Activated naive CD4-positive, alpha-beta T cell treated with anti-CD3 and anti-CD28 coated beads, Interleukin-2, amount 10 ng/mL, durations not matched to agents 7 days and 5 days (primary cell): Measurements from ENCODE around the gene ARHGEF35.
"Not testable (repeated sequence)": the region's sequence is repeated elsewhere in the genome, so short reads cannot be mapped to it uniquely, and the experiment has no call there.

Source experiments
- CTCF ChIA-PET: fragments of 350-600 bp; sonication (Branson Sonifier 250); formaldehyde crosslinking; loops from one replicate; lab custom pipeline; 2021; ENCODE audit warnings: antibody characterized with exemption; lab: Charles Lee
- DNase-seq: peaks from one replicate; pipeline ENCODE4 v3.0.0-alpha.2; 2020
- H3K27ac Mint-ChIP-seq: one replicate; pipeline ENCODE4 v1.8.0; 2021; ENCODE audit warnings: mild to moderate bottlenecking, moderate library complexity, mixed read lengths
- H3K27me3 Mint-ChIP-seq: one replicate; pipeline ENCODE4 v1.8.0; 2021; ENCODE audit warnings: mild to moderate bottlenecking, mixed read lengths
- H3K36me3 Mint-ChIP-seq: one replicate; pipeline ENCODE4 v1.8.0; 2021; ENCODE audit warnings: mixed read lengths
- H3K4me1 Mint-ChIP-seq: one replicate; pipeline ENCODE4 v1.8.0; 2021; ENCODE audit warnings: mixed read lengths
- H3K4me3 Mint-ChIP-seq: one replicate; pipeline ENCODE4 v1.8.0; 2021; ENCODE audit warnings: mild to moderate bottlenecking, moderate library complexity, mixed read lengths
- H3K9me3 Mint-ChIP-seq: one replicate; pipeline ENCODE4 v1.8.0; 2021; ENCODE audit warnings: mixed read lengths

Gene ARHGEF35

DNA sequence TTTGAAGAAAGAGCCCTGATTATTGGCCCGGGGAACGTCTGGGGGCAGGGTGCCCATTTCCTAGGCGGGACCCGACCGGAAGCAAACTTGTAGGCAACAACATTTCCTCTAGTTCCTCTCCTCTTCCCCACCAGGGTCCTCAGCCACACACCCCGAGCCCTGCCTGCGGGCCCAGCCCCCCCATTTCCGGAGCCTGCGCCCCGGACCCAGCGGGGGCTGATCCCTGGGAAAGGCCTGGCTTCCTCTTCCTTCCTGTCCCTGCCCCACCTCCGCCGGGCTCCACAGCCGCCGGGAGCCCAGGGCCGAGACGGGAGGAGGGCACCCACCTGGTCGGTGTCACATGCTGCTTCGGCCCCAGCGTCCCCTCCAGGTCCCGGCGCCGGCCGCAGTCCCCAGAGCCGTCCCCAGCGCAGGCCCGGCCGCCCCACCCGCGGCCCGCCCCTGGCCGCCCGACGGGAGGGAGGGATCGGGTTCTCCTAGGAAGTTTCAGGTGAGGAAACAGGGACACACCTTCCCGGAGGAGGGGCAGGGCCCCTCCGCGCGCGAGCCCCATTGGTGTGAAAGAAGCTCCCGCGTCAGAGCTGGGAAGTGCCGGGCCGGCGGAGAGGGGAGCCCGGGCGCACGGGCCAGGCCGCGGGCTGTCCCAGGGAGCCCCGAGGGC is at the start of gene ARHGEF35:
TSS of gene ARHGEF35 (minus strand) at position 622 of the 661 bp plus-strand sequence. CDS start 7,450 bp downstream, outside the sequence.
- peak within 1 kb of the TSS; percentile 74 for H3K4me3 Mint-ChIP-seq

DNA sequence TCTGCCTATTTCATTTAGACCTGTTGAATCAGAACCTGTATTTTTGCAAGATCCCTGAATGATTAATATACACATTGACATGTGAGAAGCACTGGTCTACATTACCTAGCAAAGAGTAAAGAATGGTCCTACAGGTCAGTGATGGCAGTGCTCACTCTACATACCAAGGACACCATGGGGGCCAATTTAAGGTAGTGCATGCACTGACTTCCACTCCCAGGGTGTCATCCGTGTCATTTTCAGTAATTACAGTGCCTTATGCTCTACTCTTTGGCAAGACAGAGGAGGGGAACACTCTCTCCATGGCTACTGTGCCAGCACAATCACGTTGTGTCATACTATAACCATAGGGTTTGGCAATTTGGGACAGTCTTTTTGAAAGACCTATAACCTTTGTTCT is 49.7 kb upstream of the ARHGEF35 start:
- H3K36me3 Mint-ChIP-seq, H3K9me3 Mint-ChIP-seq, CTCF ChIA-PET, DNase-seq, H3K27me3 Mint-ChIP-seq, H3K4me3 Mint-ChIP-seq, H3K4me1 Mint-ChIP-seq, H3K27ac Mint-ChIP-seq: not testable (repeated sequence)

More for the DNA sequence above, at the start of gene ARHGEF35:
- peak; percentile 48 for DNase-seq
- Mint-ChIP-seq H3K4me1 (peaks cover 16% of the 10 kb centered on the region), H3K27ac (peak within 1 kb of the TSS; percentile 86)
- H3K27me3 Mint-ChIP-seq, H3K36me3 Mint-ChIP-seq, CTCF ChIA-PET, H3K9me3 Mint-ChIP-seq: not testable (repeated sequence)

DNA sequence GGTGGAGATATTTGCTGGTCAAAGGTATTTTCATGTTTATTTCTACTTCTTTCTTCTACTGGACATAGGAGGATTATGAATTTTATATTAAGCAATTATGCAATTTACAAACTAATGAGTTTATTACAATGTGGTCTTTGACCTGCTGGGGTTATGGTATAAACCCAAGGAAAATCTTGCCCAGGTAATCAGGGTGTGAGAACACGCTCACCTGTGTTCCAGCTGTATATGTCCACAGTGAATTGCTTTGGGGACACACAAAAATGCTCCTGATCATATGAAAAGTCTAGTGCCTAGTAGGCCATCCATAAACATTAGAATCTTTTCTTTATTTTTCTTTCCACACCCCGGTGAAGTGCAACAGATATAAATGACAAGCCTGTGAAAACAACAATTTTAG is 43.7 kb upstream of the ARHGEF35 start, which contains the start of gene OR2A42:
TSS of gene OR2A42 (minus strand) at position 241 of the 400 bp plus-strand sequence. CDS start 6,762 bp downstream, outside the sequence.
- H3K27ac Mint-ChIP-seq, DNase-seq, H3K4me3 Mint-ChIP-seq, CTCF ChIA-PET, H3K36me3 Mint-ChIP-seq, H3K9me3 Mint-ChIP-seq, H3K27me3 Mint-ChIP-seq, H3K4me1 Mint-ChIP-seq: not testable (repeated sequence)

DNA sequence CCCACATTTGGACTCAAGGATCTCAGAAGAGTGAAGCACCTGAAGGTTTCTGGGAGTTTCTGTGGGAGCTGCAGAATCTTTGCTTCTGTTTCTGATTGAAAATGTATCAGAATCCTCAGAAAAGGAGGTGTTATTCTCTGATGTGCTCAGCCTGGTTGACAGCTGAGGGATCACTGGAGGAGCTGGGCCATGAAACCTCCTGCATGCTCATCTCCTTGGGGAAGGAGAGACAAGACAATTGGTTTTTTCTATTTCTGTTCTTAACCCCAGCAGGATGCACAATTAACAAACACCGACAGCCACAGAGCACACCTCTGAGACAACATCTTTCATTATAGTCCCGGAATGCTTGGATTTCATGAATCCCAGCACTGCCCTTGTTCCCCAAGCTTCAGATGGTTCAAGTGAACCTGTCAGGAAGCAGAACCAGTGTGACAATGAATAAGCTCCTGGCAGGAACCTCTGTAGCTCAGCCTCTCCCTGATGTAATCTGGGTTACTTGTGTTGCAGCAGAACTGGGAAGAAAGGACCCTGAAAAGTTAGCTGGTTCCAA is 43.0 kb upstream of the ARHGEF35 start:
- H3K36me3 Mint-ChIP-seq, H3K4me3 Mint-ChIP-seq, H3K27me3 Mint-ChIP-seq, H3K27ac Mint-ChIP-seq, H3K4me1 Mint-ChIP-seq, CTCF ChIA-PET, H3K9me3 Mint-ChIP-seq, DNase-seq: not testable (repeated sequence)

DNA sequence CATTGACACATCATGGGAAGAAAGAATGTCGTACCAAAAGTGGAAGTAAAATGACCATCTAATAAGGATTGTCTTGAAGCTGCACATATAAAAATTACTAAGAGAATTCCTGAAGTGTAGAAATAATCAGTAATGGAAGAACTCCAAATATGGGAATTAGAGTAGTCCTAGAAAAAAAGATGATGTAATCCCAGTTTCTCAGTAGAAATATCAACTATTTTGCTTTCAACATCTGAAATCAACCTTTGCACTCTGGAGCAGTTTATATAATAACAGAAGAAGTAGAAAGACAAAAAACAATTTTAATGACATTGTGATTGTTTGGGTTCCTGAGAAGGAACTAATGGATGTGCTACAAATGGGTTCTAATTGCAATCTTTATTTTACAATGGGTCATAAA is 37.4 kb upstream of the ARHGEF35 start:
- DNase-seq, H3K4me1 Mint-ChIP-seq, H3K27ac Mint-ChIP-seq, H3K9me3 Mint-ChIP-seq, CTCF ChIA-PET, H3K27me3 Mint-ChIP-seq, H3K4me3 Mint-ChIP-seq, H3K36me3 Mint-ChIP-seq: not testable (repeated sequence)

DNA sequence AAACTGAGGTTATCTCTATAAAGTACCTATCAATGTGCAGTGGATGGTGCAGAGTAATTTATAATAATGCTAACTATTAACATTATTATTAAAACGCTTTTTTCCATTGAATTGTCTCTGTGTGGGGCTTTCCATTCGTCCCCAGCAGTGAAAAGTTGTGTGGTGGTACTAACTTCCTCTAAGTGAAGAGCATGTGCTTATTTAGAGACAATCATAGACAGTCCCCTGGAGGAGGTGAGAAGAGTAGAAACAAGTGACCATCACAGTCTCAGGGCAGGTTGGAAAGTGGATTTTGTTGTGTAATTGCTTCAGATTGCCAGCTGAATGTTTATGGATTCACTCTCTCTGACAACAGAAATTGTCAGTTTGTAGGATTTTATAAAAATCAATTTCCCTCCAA is 35.4 kb upstream of the ARHGEF35 start:
- not testable (repeated sequence) for H3K4me1 Mint-ChIP-seq

DNA sequence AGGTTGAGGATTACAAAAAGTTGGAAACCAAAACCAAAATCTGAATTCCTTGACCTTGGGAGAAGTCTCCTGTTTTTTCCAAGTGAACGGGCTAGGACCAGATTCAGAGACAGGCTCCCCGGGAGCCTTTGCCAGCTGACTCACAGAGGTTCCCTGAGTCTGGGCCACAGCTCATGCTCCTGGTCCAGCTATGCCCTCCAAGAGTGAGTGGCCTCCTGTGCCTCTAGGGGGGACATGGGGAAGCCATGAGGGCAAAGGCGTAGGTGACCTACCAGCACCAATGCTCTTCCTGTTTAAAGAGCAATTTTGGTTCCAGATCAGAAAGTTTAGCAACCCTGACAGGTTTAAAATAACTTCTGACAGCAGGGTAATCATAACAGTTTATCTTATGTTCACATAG is 33.2 kb upstream of the ARHGEF35 start:
- H3K4me3 Mint-ChIP-seq, CTCF ChIA-PET, H3K27ac Mint-ChIP-seq, H3K36me3 Mint-ChIP-seq, DNase-seq, H3K27me3 Mint-ChIP-seq, H3K9me3 Mint-ChIP-seq, H3K4me1 Mint-ChIP-seq: not testable (repeated sequence)

More for the DNA sequence above, 35.4 kb upstream of the ARHGEF35 start:
- DNase-seq, H3K36me3 Mint-ChIP-seq, H3K27me3 Mint-ChIP-seq, H3K4me3 Mint-ChIP-seq, CTCF ChIA-PET, H3K9me3 Mint-ChIP-seq, H3K27ac Mint-ChIP-seq: not testable (repeated sequence)

DNA sequence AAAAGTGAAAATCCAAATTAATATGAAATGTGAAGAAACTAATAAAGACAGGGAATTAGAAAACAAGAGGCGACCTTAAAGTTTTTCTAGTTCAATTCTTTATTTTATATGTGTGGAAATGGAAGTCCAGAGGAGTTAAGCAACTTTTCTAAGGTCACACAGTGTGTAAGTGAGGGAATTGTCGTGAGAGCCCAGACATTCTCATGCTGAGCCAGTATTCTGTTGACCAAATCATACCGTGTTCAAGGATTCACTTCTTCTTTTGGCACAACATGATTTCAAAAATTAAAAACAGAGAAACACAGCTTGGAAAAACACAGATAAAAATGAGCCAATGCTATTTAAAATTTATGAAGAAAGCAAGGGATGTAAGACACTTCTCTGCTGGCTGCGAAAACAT is 31.2 kb upstream of the ARHGEF35 start:
- H3K36me3 Mint-ChIP-seq, H3K4me3 Mint-ChIP-seq, DNase-seq, CTCF ChIA-PET, H3K27me3 Mint-ChIP-seq, H3K27ac Mint-ChIP-seq, H3K9me3 Mint-ChIP-seq, H3K4me1 Mint-ChIP-seq: not testable (repeated sequence)

DNA sequence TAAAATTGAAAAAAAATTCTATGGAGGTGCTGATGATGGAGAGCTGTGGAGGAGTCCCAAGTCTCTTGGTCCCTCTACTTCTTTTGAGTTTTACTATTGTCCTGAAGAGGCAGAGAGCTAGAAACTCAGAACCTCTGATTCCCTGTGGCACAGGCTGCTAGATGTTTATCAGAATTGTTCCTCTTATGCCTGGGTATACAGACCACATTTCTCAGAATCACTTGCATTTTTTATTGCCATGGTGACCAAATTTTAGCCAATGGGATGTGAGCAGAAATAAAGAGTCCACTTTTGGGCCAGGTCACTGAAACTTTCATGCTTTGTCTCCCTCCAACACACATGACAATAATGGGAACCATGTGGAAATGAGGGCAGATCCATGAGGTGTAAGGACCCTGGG is 28.0 kb upstream of the ARHGEF35 start:
- H3K36me3 Mint-ChIP-seq, H3K27me3 Mint-ChIP-seq, H3K4me1 Mint-ChIP-seq, H3K9me3 Mint-ChIP-seq, H3K4me3 Mint-ChIP-seq, DNase-seq, H3K27ac Mint-ChIP-seq, CTCF ChIA-PET: not testable (repeated sequence)

DNA sequence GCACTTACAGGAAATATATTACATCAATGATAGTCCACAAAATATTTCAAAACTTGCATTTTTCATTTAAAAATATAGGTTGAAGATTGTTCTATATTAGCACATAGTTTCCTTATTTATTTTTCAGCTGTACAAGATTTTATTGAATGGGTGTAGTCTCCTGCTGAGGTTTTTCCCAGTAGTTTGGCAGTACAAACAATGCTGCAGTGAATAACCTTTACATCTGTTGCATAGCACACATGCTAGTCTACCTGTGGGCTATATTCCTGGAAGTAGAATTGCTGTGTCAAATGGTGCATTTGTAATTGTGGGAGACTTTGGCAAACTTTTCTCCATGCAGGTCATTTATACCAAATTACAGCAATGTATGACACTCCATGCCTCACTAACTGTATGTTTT is 24.9 kb upstream of the ARHGEF35 start:
- H3K9me3 Mint-ChIP-seq, H3K4me3 Mint-ChIP-seq, H3K27ac Mint-ChIP-seq, H3K36me3 Mint-ChIP-seq, H3K4me1 Mint-ChIP-seq, DNase-seq, H3K27me3 Mint-ChIP-seq, CTCF ChIA-PET: not testable (repeated sequence)

DNA sequence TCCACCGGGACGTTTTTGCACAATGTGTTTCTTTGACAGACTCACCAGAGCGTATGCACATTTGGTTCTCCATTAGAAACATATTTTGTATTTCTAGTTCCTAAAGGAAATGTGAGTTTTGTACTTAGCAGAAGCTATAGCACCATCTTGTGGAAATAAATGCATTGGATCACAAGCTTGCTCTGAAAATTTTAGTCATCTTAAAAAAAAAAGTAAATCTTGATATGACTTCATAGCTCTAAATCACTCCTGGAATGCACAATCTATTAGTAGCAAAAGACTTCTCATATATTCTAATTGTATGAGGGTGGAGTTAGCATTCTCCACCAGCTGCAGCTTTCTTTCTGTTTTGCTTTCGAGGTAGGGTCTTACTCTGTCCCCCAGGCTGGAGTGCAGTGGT is 23.5 kb upstream of the ARHGEF35 start:
- H3K36me3 Mint-ChIP-seq, H3K4me1 Mint-ChIP-seq, CTCF ChIA-PET, DNase-seq, H3K27ac Mint-ChIP-seq, H3K4me3 Mint-ChIP-seq, H3K27me3 Mint-ChIP-seq, H3K9me3 Mint-ChIP-seq: not testable (repeated sequence)

DNA sequence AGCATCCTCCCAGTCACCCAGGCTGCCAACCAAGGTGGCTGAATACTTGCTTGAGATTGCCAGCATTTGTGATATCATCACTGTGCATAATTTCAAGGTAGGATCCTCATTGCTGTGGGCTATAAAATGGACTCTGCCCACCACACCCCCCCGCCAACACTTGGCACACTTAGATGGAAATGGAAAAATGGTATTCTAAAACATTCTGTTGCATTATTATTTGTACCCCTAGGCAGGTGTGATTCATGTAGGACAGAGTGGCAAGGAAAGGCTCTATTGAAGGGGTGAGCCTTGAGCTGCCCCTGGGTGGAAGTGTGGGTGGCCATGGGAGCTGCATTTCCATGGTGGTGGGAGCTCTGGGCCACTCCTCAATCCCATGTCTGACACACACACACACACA is 22.9 kb upstream of the ARHGEF35 start:
- DNase-seq, H3K27me3 Mint-ChIP-seq, H3K36me3 Mint-ChIP-seq, H3K4me1 Mint-ChIP-seq, H3K27ac Mint-ChIP-seq, H3K9me3 Mint-ChIP-seq, H3K4me3 Mint-ChIP-seq, CTCF ChIA-PET: not testable (repeated sequence)

DNA sequence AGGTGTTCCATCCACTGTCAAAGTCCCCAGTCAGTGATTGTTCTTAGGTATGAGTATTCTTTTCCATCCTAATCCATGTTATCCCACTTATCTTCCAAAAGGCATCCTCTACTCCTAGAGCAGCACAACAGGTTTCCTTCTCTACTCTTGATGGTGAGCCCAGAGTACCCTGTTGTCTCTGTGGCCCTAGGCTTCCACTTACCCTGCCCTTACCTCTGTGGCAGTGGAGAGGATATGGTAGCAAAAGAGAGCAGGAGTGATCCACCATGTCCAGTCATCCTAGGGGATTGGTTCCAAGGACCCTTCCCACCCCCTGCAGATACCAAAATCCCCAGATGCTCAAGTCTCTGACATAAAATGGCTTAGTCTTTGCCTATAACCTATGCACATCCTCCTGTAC is 21.6 kb upstream of the ARHGEF35 start:
- H3K36me3 Mint-ChIP-seq, H3K9me3 Mint-ChIP-seq, H3K27me3 Mint-ChIP-seq, H3K4me3 Mint-ChIP-seq, H3K4me1 Mint-ChIP-seq, CTCF ChIA-PET, DNase-seq, H3K27ac Mint-ChIP-seq: not testable (repeated sequence)

DNA sequence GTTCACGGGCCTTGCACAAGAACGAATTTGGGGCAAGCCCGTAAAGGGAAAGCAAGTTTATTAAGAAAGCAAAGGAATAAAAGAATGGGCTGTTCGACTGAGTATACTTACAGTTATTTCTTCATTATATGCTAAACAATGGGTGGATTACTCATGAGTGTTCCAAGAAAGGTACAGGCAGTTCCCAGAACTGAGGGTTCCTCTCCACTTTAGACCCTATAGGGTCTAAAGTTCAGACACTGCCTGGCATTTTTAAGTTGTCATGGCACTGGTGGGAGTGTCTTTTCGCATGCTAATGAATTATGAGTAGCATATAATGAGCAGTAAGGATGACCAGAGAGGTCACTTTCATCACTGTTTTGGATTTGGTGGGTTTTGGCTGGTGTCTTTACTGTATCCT is 9.7 kb upstream of the ARHGEF35 start:
- CTCF ChIA-PET, H3K9me3 Mint-ChIP-seq, DNase-seq, H3K4me3 Mint-ChIP-seq, H3K36me3 Mint-ChIP-seq, H3K27me3 Mint-ChIP-seq, H3K4me1 Mint-ChIP-seq, H3K27ac Mint-ChIP-seq: not testable (repeated sequence)

DNA sequence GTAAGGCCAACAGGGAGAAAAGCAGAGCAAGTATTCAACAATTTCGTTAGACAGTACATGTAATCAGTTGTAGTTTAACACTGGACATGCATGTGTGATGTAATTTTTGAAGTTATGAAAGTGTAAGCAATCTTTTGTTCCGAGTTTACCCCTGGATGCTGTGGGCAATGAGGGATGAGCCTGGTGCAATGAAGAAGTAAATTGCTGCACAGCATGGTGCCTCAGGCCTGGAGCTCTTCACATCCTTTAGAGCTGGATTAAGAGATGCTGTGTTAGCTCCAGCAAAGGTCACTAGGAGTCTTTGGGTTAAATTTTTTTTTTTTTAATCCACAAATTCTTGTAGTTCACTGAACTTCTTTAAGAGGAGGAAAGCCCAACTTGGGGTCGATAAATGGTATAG is 7.5 kb upstream of the ARHGEF35 start:
- H3K4me3 Mint-ChIP-seq, H3K4me1 Mint-ChIP-seq, DNase-seq, H3K9me3 Mint-ChIP-seq, H3K27me3 Mint-ChIP-seq, H3K27ac Mint-ChIP-seq, H3K36me3 Mint-ChIP-seq, CTCF ChIA-PET: not testable (repeated sequence)
